Stimulated activated CD4-positive, alpha-beta T cell treated with anti-CD3 and anti-CD28 coated beads, TNF-alpha, amount 100 ng/mL, for 48 hours (primary cell): ENCODE data around the gene MUC13.
"Not testable (repeated sequence)": the region's sequence is repeated elsewhere in the genome, so short reads cannot be mapped to it uniquely, and the experiment has no call there.

Experiments
- DNase-seq, 3 donors: peaks; one replicate each; pipeline ENCODE4 v3.0.0-alpha.2; 2020; ENCODE audit warnings: low read depth in 3 of 3

Gene MUC13, protein sequence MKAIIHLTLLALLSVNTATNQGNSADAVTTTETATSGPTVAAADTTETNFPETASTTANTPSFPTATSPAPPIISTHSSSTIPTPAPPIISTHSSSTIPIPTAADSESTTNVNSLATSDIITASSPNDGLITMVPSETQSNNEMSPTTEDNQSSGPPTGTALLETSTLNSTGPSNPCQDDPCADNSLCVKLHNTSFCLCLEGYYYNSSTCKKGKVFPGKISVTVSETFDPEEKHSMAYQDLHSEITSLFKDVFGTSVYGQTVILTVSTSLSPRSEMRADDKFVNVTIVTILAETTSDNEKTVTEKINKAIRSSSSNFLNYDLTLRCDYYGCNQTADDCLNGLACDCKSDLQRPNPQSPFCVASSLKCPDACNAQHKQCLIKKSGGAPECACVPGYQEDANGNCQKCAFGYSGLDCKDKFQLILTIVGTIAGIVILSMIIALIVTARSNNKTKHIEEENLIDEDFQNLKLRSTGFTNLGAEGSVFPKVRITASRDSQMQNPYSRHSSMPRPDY

DNA sequence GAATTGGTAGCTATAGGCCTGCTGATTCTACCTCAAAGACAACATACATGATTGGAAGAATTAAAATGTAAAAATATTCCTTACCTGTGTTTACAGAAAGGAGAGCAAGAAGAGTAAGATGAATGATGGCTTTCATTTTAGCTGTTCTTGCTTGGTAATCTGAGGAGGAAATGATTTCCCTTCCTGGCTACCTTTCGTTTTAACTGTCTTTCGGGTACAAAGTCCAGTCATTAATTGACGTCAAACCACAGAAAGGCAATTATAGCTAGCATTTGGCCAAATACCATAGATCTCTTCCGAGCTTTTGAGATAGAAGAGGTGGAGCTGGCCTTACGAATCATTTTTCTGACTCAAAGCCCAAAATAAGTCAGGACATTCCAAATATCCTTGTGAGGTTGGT lies at the start of gene MUC13:
MUC13 (minus strand) TSS at position 175 of the 400 bp plus-strand sequence; CDS start at position 136, 39 bp downstream.
- DNase-seq = no peak

DNA sequence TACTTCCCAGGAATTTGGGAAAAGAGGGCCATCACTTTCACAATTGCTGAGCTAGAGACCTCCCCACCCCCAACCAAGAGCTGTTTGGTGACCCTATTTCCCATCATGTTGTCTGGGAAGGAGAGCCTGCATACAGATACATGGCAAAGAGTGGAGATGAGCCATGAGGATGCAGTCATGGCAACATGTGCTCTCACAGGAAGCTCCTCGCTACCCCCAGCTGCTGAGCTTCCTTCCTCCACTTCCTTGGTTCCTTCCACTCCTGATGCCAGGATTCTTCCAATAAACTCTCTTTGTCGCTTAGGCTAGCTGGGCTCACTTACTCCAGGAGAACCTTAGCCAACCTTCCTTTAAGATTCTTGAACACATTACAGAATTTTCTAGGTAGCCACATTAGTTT lies 48.3 kb upstream of the MUC13 start:
- DNase-seq = no peak

GRCh38 chr3:124981472-124981871 lies 46.9 kb upstream of the MUC13 start:
- DNase-seq = no peak

DNA sequence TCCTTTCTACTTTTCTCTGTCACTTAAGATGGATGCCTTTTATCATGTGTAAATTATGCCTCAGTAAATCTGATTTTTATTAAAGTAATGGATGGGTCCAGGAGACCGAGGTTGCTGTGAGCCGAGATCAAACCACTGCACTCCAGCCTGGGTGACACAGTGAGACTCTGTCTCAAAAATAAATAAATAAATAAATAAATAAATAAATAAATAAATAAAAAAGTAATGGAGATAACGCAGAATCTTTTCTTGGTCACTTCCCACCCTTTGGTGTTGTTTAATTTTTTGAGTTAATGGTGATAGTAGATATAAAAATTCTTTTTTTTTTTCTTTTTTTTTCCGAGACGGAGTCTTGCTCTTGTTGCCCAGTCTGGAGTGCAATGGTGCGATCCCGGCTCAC lies 44.1 kb upstream of the MUC13 start:
- no peak for DNase-seq

DNA sequence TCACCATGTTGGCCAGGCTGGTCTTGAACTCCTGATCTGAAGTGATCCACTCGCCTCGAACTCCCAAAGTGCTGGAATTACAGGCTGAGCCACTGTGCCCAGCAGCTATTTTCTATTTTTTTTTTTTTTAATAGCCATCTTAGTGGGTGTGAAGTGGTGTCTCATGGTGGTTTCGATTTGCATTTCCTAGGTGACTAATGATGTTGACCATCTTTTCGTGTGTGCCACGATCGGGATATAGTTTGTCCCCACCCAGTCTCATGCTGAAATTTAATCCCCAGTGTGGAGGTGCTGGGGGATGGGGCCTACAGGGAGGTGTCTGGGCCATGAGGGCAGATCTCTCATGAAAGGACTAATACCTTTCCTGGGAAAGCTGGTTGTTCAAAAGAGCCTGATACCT lies 41.8 kb upstream of the MUC13 start:
- no peak for DNase-seq

- DNase-seq = no peak
These were observed 40.1 kb upstream of the MUC13 start for GRCh38 chr3:124974691-124975090.

GRCh38 chr3:124973290-124973689 lies 38.7 kb upstream of the MUC13 start:
- no peak for DNase-seq

DNA sequence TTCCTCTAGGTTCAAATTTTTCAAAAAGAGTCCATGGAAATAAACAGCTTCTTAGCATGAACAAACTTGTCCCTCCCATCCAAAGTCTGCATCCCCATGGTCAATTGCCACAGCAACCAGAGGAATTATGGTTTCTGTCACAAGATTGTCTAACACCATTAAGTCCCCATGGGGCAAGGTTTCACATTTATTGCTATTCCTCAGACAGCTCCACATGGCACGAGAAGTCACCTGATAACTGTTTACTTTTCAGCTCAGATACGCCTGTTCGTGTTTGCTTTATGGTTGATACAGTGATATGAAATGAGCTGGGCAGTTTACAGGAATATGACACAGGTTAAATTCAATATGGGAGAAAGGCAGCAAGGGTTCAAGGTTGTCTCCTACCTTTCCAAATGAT lies 37.9 kb upstream of the MUC13 start:
- no peak for DNase-seq

DNA sequence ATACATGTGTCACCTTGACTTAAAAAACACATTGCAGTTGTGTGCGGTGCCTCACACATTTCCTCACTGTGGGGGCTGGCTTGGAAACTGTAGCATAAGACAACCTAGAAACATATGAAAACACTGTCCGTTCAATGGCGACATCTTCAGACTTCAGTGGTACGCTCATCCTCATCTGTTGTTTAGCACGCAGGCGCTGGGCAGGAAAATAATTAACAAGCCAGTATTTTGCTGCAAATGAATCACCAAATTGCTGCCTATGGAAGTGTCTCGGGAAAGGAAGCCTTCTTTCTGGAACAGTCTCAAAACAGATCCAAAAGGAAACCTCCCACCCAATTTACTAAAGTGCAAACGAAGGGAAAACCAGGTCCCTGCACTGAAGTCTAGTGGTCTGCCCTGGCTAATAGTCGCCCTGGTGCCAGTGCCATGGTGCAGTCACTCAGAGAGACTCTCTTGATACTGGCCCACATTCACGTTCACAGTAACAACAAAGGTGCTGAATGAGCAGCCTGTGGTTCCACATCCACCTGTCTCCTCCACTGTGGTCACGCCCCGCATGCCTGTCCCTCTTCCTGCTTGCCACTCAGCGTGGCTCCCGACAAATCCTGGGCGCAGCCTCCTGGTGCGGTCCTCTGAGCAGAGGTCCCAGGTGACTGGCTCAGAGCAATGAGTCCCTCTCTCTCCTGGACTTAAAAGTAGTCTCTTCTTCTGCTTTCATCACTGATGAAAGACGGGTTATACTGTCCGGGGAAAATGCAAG lies 35.6 kb upstream of the MUC13 start:
- DNase-seq = no peak

- no peak for DNase-seq
These were observed 34.6 kb upstream of the MUC13 start for GRCh38 chr3:124969190-124969589.

DNA sequence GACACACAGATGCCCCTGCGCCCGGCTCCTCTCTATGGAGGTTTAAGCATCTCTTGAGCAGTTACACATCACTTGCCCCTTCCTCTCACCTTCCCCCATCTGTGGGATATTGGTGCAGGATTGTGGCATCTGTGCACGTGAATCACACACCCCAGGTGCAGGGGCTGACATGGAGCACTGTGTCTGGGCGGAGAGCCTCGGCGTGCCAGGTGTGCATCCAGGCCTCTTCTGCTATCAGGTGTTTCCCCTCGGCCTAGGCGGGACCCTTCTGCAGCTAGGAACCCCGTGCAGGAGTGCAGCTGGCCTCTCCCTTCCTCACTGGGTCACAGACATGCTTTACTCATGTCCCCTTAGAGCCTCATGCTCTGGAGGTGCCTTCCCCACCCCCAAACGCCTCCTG lies 33.4 kb upstream of the MUC13 start:
- DNase-seq = no peak

DNA sequence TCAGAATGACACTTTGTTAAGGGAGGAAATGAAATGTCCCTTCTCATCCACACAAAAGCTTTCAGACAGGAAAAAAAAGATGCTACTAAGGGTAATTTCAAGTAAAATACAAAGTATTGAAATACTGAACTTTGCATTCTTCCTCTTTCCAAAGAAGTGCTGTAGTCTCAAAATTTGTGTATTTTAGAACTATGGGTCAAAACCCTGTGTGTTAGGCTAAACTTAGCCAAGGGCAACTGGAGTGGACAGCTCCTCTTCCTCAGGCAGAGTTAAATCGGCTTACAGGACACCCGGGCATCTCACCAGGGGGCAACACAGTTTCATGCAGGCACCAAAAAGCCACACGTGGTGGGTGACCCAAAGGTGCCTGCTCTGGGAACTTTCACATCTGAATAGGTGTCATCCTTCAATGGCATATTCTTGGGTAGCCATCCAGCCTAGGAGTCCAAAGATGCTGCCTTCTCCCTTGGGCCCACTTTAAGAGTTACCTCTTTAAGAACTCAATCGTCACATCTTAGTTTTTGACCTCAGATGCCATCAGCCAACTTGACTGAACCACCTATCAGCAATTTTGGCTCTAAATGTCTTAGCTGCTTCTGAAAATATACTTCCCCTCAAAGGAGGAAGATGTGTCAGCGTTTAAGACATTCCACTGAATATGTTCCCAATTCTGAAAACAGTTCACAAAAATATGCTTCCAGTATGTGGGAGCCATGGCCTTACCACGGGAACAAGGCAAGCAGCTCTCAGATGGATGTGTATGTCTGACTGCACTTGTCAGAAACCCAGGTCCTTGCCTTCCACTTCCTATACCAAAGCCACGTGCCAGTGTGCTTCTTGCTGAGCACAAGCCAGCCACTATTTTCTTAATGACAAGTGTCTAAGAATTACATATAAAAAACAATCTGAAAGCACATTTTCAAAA lies 32.2 kb upstream of the MUC13 start:
- no peak for DNase-seq

DNA sequence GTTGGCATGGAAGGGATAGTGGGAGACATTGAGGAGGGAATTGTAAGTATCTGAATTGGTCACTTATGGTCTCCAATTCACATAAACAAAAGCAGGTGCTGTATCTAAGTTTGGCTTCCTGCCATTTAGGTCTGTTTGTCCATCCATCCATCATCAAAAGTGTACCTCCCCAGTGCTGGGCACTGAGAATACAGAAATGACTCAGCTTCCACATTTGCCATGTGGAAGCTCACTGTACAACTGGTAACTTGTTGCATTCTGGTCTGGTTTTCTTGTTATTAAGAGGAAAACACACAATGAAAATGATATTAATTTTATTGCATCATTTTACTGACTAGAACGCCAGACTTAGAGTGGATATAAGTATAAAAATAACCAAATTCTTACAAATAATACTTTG lies 30.9 kb upstream of the MUC13 start:
- DNase-seq = no peak

GRCh38 chr3:124964387-124964786 lies 29.8 kb upstream of the MUC13 start:
- no peak for DNase-seq

GRCh38 chr3:124963755-124964154 lies 29.2 kb upstream of the MUC13 start:
- DNase-seq = no peak

DNA sequence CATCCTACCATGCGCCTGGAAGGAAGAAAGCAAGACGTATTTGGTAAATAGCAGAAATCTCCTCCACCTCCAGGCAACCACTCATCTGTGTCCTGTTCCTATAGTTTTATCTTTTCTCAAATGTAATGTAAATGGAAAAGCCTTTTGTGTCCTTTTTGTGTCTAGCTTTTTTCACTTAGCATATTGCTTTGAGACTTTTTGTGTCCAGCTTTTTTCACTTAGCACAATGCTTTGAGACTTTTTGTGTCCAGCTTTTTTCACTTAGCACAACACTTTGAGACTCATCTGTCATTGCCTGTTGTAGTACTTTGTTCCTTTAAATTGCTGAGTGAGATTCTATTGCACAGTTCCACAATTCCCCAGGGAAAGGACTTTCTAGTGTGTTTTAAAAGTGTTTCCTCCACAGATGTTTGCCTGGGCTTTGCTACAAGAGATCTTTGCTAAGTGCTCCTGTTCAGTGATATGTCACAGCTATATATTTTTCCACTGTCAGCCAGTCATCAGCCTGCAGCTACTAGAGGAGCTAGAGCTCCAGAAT lies 27.9 kb upstream of the MUC13 start:
- no peak for DNase-seq

DNA sequence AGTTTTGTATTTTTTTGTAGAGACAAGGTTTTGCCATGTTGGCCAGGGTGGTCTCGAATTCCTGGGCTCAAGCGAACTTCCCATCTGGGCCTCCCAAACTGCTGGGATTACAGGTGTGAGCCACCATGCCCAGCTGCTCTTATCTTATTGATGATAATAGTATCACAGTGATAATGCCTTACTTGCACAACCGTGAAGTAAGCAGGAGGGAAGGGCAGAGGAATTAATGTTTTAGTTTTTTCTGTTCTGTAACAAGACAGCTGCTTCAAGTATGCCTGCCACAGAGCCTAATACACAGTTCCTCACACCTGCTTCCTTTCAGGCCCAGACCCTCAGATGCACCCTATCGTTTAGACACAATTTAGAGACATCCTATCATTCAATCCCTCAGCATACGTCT lies 26.1 kb upstream of the MUC13 start:
- no peak for DNase-seq

DNA sequence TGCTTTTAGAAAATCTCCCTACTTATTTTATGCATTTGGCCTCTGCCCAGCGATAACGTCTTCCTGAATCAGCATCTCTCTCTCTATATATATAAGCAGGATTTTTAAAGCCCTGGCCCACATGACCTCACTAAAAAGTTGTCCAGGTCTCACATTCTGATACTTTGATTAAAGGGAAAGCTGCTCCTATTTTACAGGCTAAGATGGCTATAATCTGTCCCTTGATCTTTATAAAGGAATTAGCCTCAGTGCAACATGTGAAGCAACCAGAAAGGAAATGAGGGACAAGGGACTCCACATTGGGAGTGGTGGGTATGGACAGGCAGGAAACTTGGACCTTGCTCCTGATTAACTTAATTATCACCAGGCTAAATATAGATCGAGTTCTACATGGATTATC lies 25.6 kb upstream of the MUC13 start:
- no peak for DNase-seq

DNA sequence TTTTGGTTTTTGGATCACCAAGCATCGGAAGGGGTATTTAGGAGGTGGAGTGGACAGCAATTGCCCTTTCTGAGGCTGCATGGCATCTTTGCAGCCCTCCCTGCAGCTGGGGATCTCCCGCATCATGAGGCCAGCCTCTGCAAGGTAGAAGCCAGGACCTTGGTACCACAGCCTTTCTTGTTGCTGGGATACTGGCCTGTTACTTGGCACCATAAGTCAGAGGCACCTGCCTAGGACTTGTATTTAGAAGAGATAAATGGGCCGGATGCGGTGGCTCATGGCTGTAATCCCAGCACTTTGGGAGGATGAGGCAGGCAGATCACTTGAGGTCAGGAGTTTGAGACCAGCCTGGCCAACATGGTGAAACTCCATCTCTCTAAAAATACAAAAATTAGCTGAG lies 23.4 kb upstream of the MUC13 start:
- DNase-seq = not testable (repeated sequence)

DNA sequence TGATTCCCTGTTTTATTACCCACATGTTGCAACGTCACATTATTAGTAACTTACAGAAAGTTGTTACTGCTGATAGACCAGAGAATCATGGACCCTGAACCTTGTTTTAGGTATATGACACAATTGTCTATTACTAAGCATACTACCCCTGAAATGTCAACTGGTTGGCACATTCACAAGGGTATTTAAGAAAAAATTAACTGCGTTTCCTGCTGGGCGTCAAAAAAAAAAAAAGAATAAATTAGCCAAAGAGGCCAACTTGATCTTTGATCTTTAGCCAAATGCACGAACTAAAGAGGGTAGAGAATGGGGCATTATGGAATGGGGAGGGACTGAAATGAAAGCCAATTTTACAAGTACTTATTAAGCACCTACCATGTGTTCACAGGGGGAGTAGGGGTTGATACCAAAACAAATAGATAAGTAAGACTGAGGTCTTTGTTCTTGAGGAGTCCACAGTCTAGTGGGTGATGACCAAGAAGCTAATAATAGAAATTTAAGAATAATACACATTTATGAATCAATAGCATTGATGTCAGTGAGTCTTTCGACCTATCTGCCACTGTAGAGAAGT lies 17.8 kb upstream of the MUC13 start:
- DNase-seq = no peak
